GM18873 (cell line): ENCODE data around the gene KRTAP9-3.
"Not testable (repeated sequence)": the region's sequence is repeated elsewhere in the genome, so short reads cannot be mapped to it uniquely, and the experiment has no call there.

Source experiments
- ATAC-seq: cut with Tn5 transposase; IDR thresholded peaks from one replicate; pipeline ENCODE4 v1.9.1; 2021; ENCODE audit warnings: mild to moderate bottlenecking, moderate library complexity, moderate number of reproducible peaks; ENCODE audit not compliant: unreplicated experiment, low FRiP score

The KRTAP9-3 gene, protein sequence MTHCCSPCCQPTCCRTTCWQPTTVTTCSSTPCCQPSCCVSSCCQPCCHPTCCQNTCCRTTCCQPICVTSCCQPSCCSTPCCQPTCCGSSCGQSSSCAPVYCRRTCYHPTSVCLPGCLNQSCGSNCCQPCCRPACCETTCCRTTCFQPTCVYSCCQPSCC

DNA sequence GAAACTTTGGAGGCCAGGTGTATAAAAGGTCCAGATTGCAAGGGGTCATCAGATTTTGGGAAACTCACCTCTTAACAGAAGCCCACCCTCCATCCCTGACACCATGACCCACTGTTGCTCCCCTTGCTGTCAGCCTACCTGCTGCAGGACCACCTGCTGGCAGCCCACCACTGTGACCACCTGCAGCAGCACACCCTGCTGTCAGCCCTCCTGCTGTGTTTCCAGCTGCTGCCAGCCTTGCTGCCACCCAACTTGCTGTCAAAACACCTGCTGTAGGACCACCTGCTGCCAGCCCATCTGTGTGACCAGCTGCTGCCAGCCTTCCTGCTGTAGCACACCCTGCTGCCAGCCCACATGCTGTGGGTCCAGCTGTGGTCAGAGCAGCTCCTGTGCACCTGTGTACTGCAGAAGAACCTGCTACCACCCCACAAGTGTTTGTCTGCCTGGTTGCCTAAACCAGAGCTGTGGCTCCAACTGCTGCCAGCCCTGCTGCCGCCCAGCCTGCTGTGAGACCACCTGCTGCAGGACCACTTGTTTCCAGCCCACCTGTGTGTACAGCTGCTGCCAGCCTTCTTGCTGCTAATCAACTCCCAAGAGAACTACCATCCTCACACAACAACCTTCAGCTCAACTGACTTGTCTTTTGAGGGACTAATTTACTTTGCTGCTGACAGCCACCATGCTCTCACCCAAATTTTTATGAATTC is at the start of gene KRTAP9-3:
KRTAP9-3 (plus strand) TSS at position 51 of the 707 bp plus-strand sequence; CDS start at position 104, 53 bp downstream.
- not testable (repeated sequence) for ATAC-seq

DNA sequence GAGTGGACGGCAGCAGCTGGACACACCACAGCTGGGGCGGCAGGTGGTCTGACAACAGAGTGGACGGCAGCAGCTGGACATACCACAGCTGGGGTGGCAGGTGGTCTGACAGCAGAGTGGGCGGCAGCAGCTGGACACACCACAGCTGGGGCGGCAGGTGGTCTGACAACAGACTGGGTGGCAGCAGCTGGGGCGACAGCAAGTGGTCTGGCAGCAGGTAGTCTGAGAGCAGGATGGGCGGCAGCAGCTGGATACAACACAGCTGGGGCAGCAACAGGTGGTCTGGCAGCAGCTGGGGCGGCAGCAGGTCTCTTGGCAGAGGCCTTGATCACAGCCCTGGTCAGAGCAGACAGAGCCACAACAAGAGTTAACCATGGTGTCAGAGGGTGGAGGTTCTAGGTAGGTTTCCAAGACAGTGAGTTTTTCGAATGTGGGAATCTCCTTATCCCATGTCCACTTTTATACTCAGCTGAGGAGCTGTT is 47.7 kb upstream of the KRTAP9-3 start, which contains the start of gene KRTAP4-1:
KRTAP4-1 (minus strand) TSS at position 432 of the 482 bp plus-strand sequence; CDS start at position 375, 57 bp downstream.
- no peak for ATAC-seq

DNA sequence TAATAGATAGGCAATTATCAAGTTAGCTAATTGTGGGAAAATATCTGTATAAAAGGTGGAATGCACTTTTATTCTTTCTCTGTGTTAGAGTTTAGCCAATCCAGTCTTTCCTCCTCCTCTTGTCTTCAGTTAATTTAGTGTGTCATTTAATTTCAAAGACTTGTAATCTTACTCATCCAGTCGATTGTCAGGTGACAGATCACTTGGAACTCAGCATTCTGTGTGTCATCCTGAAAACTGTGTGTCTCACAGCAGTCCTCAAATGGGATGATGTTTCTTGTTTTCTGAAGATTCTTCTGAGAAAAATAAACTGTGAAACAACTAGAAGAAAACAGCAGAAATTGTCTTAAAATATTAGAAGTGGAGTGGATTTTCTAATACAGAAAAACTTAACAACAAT is 47.2 kb upstream of the KRTAP9-3 start:
- ATAC-seq, result no peak

DNA sequence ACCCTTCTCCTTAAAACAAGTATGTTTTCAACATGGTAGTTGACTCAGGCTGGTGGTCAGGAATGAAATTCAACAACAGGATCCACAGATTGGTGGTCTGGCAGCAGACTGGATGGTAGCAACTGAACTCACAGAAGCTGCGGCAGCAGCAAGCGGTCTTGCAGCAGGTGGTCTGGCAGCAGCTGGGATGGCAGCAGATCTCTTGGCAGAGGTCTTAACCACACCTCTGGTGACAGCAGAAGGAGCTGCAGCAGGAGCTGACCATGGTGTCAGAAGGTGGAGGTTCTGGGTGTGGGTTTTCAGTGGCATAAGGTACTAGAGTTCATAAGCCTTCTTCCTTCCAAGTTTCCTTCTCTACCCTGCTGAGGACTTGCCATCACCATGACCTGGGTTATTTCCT is 45.4 kb upstream of the KRTAP9-3 start:
- no peak for ATAC-seq

DNA sequence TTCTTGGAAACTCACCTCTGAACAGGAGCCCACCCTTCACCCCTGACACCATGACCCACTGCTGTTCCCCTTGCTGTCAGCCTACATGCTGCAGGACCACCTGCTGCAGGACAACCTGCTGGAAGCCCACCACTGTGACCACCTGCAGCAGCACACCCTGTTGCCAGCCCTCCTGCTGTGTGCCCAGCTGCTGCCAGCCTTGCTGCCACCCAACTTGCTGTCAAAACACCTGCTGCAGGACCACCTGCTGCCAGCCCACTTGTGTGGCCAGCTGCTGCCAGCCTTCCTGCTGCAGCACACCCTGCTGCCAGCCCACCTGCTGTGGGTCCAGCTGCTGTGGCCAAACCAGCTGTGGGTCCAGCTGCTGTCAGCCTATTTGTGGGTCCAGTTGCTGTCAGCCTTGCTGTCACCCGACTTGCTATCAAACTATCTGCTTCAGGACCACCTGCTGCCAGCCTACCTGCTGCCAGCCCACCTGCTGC is 42.4 kb upstream of the KRTAP9-3 start, which contains the start of gene KRTAP9-1:
KRTAP9-1 (plus strand) TSS at position 51 of the 482 bp plus-strand sequence; CDS start at position 51, 0 bp downstream.
- ATAC-seq, result not testable (repeated sequence)

DNA sequence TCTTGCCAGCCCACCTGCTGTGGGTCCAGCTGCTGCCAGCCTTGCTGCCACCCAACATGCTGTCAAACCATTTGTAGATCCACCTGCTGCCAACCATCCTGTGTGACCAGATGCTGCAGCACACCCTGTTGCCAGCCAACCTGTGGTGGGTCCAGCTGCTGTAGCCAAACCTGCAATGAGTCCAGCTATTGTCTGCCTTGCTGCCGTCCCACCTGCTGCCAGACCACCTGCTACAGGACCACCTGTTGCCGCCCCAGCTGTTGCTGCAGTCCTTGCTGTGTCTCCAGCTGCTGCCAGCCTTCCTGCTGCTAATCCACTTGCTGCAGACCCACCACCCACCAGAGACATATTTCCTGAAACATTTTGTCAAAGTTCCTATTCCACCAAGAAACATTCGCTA is 41.9 kb upstream of the KRTAP9-3 start:
- no peak for ATAC-seq

DNA sequence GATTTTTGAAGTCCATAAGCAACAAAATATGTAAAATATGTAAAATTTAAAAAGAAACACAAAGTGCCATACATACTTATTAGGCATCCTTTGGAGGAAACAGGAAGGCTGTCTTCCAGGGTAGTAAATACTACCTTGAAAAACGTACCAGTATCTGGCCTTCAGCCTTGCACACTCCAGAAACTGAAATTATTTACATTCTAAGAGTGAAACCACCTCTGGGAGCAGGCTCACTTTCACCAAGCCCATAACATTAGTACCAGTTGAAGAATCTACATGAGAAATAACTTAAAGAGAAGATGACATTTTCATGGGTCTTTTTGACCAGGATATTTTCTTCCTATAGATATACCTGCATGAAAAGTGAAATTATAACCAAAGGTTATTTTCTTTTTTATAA is 36.2 kb upstream of the KRTAP9-3 start:
- ATAC-seq, result no peak

DNA sequence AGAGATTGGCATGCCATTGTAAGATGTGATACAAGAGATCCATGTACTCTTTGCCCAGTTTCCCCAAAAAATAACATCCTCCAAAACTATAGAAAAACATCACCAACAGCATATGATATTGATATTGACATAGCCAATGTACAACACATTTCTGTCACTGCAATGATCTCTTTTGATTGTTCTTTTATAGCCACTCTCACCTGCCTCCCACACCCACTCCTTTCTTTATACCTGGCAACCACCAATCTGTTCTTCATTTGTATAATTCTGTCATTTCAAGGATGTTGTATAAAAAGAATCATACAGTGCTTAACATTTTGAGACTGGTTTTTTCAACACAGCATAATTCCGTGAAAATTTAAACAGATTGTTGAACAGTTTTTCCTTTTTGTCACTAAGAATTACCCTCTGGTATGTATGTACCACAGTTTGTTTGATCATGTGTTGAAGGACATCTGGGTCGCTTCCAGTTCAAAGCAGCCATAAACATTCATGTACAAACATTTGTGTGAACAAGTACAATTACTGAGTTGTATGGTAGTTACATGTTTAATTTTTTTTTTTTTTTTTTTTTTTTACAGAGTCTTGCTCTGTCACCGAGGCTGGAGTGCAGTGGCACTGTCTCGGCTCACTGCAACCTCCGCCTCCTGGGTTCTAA is 32.7 kb upstream of the KRTAP9-3 start:
- ATAC-seq, result no peak

DNA sequence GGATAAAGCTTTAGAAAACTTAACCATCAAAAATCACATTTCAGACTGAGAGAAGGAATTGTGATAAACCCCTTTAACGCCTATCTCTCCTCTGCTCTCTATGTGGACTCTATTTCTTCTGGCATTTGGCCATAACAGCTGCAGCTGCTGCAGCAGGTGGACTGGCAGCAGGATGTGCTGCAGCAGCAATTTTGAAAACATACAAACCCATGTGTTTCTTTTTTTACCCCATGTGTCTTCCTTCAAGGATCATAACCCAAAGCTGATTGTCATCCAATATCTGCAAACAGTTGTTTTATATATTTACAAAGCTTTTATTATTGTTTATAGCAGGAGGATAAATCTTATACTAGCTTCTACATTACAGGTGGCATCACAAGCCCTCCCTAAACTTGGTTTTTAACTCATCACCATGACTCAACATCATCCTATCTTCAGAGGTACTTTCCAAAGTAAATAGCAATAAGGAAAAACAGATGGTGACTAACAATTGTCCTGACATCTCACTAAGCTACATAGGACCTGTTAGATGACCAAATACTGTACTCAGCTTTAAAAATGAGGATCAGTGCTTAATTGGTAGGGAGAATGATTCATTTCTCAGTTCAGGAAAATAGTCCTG is 20.3 kb upstream of the KRTAP9-3 start:
- ATAC-seq, result no peak

DNA sequence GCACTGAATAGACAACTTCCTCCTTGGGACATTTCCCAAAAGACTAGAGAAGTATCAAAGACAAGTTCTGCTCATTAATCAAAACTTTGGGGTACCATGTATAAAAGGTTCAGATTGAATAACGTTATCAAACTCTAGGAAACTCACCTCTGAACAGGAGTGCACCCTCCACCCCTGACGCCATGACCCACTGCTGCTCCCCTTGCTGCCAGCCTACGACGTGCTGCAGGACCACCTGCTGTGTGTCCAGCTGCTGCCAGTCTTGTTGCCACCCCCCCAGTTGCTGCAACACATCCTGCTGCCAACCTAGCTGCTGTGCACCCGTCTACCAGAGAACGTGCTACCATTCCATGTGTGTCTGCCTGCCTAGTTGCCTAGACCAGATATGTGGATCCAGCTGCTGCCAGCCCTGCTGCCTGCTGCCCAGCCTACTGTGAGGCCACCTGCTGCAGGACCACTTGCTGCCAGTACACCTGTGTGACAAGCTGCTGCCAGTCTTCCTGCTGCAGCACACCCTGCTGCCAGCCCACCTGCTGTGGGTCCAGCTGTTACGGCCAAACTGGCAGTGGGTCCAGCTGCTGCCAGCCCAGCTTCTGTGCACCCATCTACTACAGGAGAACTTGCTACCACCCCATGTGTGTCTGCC is 19.6 kb upstream of the KRTAP9-3 start:
- no peak for ATAC-seq

DNA sequence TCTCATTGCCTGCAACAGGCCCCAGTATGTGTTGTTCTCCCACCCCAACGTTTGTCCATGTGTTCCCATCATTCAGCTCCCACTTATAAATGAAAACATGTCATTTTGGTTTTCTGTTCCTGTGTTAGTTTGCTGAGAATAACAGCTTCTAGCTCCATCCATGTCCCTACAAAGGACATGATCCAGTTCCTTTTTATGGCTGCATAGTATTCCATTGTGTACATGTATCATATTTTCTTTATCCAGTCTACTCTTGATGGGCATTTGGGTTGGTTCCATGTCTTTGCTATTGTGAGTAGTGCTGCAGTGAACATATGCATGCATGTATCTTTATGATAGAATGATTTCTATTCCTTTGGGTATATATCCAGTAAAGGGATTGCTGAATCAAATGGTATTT is 16.6 kb upstream of the KRTAP9-3 start:
- no peak for ATAC-seq

DNA sequence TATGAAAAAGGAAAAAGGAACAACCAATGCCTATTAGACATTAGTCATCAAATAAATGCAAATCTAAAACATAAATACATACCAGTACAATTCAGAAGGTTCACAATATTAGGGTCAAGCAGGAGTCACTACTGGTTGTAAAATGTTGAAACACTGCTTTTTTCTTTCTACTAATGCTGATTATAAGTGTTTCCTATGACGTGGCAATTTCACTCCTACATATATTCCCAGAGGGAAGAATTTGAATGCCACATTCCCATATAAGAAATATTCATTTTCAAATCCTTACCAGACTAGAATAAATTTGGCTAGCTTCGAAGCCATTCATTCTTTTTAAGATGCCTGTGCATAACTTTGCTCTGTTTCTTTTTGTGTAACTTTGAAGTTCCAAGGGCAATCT is 8.4 kb upstream of the KRTAP9-3 start:
- ATAC-seq, result no peak

DNA sequence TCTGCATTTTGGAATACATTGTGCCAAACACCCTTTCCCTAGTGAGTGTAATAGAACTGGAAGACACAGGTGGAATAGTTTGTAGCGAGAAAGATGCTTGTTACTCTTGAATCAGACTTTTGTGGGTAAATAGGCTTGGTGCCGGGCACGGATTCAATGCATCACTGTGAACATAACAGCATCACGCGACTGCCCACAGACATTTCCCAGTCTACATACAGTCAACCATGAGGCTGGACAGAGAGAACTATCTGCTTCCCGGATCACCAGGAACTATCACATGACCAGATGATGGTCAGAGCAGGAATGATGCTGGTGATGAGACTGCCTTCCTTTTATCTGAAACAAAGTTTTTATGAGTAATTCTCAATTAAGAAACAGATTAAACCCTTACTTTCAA is 6.2 kb upstream of the KRTAP9-3 start:
- no peak for ATAC-seq

DNA sequence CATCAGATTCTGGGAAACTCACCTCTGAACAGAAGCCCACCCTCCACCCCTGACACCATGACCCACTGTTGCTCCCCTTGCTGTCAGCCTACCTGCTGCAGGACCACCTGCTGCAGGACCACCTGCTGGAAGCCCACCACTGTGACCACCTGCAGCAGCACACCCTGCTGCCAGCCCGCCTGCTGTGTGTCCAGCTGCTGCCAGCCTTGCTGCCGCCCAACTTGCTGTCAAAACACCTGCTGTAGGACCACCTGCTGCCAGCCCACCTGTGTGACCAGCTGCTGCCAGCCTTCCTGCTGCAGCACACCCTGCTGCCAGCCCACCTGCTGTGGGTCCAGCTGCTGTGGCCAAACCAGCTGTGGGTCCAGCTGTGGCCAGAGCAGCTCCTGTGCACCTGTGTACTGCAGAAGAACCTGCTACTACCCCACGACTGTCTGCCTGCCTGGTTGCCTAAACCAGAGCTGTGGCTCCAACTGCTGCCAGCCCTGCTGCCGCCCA is 5.6 kb upstream of the KRTAP9-3 start, which contains the start of gene KRTAP9-2:
KRTAP9-2 (plus strand) TSS at position 51 of the 498 bp plus-strand sequence; CDS start at position 58, 7 bp downstream.
- not testable (repeated sequence) for ATAC-seq

DNA sequence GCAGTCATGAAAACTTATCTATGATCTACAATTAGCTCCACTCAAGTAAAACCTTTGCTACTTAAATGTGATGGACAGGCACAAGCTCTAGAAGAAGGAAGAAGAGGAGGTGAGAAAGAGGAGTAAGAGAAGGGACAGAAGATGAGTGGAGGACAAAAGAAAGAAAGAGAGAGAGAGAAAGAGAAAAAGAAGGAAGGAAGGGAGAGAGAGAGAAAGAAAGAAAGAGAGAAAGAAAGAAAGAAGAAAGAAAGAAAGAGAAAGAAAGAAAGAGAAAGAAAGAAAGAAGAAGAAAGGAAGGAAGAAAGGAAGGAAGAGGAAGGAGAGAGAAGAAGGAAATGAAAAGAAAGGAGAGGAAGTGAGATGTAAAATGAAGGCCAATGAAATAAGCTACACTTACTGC is 2.2 kb upstream of the KRTAP9-3 start:
- ATAC-seq, result no peak

DNA sequence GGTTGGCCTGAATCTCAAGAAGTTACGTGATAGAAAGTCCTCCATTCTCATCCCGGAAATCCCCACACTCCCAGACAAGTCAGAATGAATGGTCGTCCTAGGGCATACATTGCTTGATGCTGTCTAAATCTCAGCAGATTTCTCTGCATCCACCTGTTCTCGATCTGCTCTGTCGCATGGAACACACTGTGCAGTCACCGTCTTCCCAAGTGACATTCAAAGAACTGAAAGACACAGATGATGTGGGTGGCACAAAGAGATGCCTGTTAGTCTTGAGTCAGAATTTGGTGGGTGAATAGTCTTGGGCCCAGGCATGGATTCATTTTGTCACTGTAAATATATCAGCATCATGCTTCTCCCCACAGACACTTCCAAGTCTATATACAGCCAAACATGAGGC is 518 bp upstream of the KRTAP9-3 start:
- no peak for ATAC-seq

DNA sequence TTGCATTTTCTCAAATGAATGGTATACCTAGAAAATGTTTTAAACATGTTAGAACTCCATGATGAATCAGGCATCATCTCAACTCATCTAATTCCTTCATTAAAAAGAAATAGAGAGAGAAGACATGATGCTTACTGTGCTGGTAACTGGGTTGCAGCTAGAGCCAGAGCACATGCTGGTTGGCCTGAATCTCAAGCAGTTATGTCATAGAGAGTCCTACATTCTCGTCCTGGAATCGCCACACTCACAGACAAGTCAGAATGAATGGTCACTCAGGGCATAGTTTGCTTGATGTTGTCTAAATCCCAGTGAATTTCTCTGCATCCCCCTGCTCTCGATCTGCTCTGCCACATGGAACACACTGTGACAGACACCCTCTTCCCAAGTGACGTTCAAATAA is 4.9 kb downstream of the KRTAP9-3 start:
- not testable (repeated sequence) for ATAC-seq

DNA sequence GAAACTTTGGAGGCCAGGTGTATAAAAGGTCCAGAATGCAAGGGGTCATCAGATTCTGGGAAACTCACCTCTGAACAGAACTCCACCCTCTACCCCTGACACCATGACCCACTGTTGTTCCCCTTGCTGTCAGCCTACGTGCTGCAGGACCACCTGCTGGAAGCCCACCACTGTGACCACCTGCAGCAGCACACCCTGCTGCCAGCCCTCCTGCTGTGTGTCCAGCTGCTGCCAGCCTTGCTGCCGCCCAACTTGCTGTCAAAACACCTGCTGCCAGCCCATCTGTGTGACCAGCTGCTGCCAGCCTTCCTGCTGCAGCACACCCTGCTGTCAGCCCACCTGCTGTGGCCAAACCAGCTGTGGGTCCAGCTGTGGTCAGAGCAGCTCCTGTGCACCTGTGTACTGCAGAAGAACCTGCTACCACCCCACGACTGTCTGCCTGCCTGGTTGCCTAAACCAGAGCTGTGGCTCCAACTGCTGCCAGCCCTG is 5.7 kb downstream of the KRTAP9-3 start, which contains the start of gene KRTAP9-8:
KRTAP9-8 (plus strand) TSS at position 51 of the 489 bp plus-strand sequence; CDS start at position 104, 53 bp downstream.
- ATAC-seq, result not testable (repeated sequence)

DNA sequence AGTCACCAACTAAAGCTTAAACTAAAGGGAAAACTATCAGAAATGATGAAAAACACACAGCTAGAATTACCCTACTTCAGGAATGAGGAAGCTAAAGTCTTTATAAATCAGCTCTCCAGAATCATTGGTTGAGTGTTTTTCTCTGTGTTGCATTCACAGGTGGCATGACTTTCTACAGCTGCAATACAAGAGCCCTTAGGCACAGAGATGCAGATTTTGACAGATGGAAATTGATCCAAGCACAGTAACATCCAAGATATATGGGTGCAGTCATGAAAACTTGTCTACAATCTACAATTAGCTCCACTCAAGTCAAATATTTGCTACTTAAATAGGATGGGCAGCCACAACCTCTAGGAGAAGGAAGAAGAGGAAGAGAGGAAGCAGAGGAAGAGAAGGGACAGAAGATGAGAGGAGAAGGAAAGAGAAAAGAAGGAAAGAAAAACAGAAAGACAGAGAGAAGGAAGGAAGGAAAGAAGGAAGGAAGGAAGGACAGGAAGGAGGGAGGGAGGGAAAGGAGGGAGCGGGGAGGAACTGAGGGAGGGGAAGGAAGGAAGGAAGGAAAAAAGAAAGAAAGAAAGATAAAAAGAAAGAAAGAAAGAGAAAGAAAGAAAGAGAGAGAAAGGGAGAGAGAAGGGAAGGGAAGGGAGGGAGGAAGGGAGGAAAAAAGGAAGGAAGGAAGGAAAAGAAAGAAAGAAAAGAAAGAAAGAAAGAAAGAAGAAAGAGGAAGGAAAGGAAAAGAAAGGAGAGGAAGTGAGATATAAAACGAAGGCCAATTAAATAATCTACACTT is 14.9 kb downstream of the KRTAP9-3 start:
- not testable (repeated sequence) for ATAC-seq
